BE2C (cell line): ENCODE data around the gene SRA1.

Source experiments
- DNase-seq: peaks from one replicate; pipeline ENCODE4 v3.0.0-alpha.2; 2020
- H3K27me3 ChIP-seq: fragments of 250-450 bp; sonication (Bioruptor Pico); 2 replicates; pipeline ENCODE4 v1.5.1; 2020; ENCODE audit warnings: mild to moderate bottlenecking
- H3K36me3 ChIP-seq: fragments of 250-450 bp; sonication (Bioruptor Pico); 2 replicates; pipeline ENCODE4 v1.5.1; 2020; ENCODE audit warnings: mild to moderate bottlenecking
- H3K4me1 ChIP-seq: fragments of 250-450 bp; sonication (Bioruptor Pico); 2 replicates; pipeline ENCODE4 v1.5.1; 2020
- H3K4me3 ChIP-seq: 2 replicates; pipeline ENCODE4 v1.5.1; 2011; ENCODE audit warnings: low read depth, low read length
- H3K9me3 ChIP-seq: fragments of 250-450 bp; sonication (Bioruptor Pico); 2 replicates; pipeline ENCODE4 v1.5.1; 2020
- CTCF ChIP-seq: IDR thresholded peaks from 2 replicates; pipeline ENCODE4 v1.5.1; 2012; ENCODE audit warnings: mild to moderate bottlenecking, low read depth, low read length

SRA1 gene

GRCh38 chr5:140524003-140524402, 33.3 kb downstream of the SRA1 start:
- no peak overlapping the region for H3K4me3 ChIP-seq
- no peak for TF ChIP-seq CTCF
- H3K27me3 ChIP-seq: no peaks in the 10 kb centered on the region
- H3K4me1 ChIP-seq: no peaks in the 10 kb centered on the region
- no peaks in the 10 kb centered on the region for H3K9me3 ChIP-seq
- peaks cover 50% of the 10 kb centered on the region for H3K36me3 ChIP-seq
- no peak for DNase-seq

DNA sequence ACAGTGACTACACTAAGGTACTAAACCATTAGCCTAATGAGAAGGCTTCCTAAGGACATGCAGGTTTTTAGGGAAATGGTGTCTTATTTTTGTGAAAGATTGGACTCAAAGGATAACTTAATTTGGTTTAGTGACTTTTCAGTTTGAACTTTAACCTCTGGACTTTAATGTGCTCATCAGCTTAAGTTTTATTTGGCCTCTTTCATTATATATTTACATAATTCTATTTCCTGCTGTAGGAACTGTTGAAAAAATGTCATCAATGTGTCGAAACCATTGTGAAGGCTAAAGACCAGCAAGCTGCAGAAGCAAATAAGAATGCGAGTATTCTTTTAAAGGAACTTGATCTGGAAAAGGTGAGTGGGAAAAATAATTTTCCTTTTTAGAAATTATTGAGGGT, 44.1 kb downstream of the SRA1 start:
- Histone ChIP-seq H3K4me1 (no peaks in the 10 kb centered on the region), H3K36me3 (peaks cover 68% of the 10 kb centered on the region), H3K4me3 (no peak overlapping the region), H3K9me3 (no peaks in the 10 kb centered on the region), H3K27me3 (no peaks in the 10 kb centered on the region)
- TF ChIP-seq CTCF: no peak
- no peak for DNase-seq

DNA sequence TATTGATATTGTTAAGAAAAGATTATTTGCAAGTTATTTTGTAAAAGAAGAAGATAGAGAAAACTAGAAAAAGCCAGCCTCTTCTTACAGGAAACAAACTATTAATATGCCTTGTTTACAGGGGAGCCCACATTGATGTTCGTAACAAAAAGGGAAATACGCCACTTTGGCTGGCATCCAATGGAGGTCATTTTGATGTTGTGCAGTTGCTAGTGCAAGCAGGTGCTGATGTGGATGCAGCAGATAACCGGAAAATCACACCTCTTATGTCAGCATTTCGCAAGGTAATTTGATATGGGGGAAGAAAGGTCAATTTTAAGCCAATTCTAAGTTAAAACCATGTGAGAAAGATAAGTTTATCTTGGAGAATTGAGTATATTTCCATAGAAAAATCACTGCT, 47.4 kb downstream of the SRA1 start:
- TF ChIP-seq CTCF: no peak
- peaks cover 90% of the 10 kb centered on the region for H3K36me3 ChIP-seq

GRCh38 chr5:140502834-140503233, 54.4 kb downstream of the SRA1 start:
- Histone ChIP-seq H3K4me1 (no peaks in the 10 kb centered on the region), H3K4me3 (no peak overlapping the region), H3K9me3 (no peaks in the 10 kb centered on the region), H3K27me3 (no peaks in the 10 kb centered on the region), H3K36me3 (peaks cover 44% of the 10 kb centered on the region)
- TF ChIP-seq CTCF: no peak
- no peak for DNase-seq

More for the DNA sequence above, 47.4 kb downstream of the SRA1 start:
- Histone ChIP-seq H3K4me3 (no peak overlapping the region), H3K9me3 (no peaks in the 10 kb centered on the region), H3K27me3 (no peaks in the 10 kb centered on the region), H3K4me1 (no peaks in the 10 kb centered on the region)
- no peak for DNase-seq
